HG02623 (cell line): Measurements from ENCODE around the gene CKAP4.

Experiments
- ATAC-seq: cut with Tn5 transposase; IDR thresholded peaks from one replicate; pipeline ENCODE4 v1.9.1; 2021; ENCODE audit warnings: moderate library complexity; ENCODE audit not compliant: unreplicated experiment

CKAP4 gene

GRCh38 chr12:106245767-106246166, 2.1 kb downstream of the CKAP4 start:
- no peak for ATAC-seq

GRCh38 chr12:106243620-106244019, 4.2 kb downstream of the CKAP4 start:
- ATAC-seq: no peak

- no peak for ATAC-seq
Measured at GRCh38 chr12:106240821-106241220, 7.0 kb downstream of the CKAP4 start.

GRCh38 chr12:106239951-106240335, 7.9 kb downstream of the CKAP4 start:
- ATAC-seq: no peak

GRCh38 chr12:106239241-106239950, 8.4 kb downstream of the CKAP4 start:
- no peak for ATAC-seq

- no peak for ATAC-seq
Measured at GRCh38 chr12:106238146-106238545, 9.7 kb downstream of the CKAP4 start.

- no peak for ATAC-seq
Measured at GRCh38 chr12:106235770-106236169, 12.1 kb downstream of the CKAP4 start.

GRCh38 chr12:106234449-106234848, 13.4 kb downstream of the CKAP4 start:
- ATAC-seq: no peak

- ATAC-seq: no peak
Measured at GRCh38 chr12:106233011-106233410, 14.8 kb downstream of the CKAP4 start.

- no peak for ATAC-seq
Measured at GRCh38 chr12:106229036-106229591, 18.7 kb downstream of the CKAP4 start.

GRCh38 chr12:106228320-106228710, 19.5 kb downstream of the CKAP4 start:
- no peak for ATAC-seq

GRCh38 chr12:106227641-106228319, 20.0 kb downstream of the CKAP4 start:
- no peak for ATAC-seq

GRCh38 chr12:106226884-106227640, 20.8 kb downstream of the CKAP4 start:
- ATAC-seq: no peak

GRCh38 chr12:106224355-106224706, 23.5 kb downstream of the CKAP4 start:
- ATAC-seq: no peak

- ATAC-seq: no peak
Measured at GRCh38 chr12:106223485-106224354, 24.1 kb downstream of the CKAP4 start.

GRCh38 chr12:106220536-106220935, 27.3 kb downstream of the CKAP4 start:
- ATAC-seq: no peak

GRCh38 chr12:106219043-106219442, 28.8 kb downstream of the CKAP4 start:
- no peak for ATAC-seq

- no peak for ATAC-seq
Measured at GRCh38 chr12:106217706-106218105, 30.1 kb downstream of the CKAP4 start.

GRCh38 chr12:106214571-106214970, 33.2 kb downstream of the CKAP4 start:
- no peak for ATAC-seq

- ATAC-seq: no peak
Measured at GRCh38 chr12:106213662-106214061, 34.2 kb downstream of the CKAP4 start.

GRCh38 chr12:106211973-106212372, 35.8 kb downstream of the CKAP4 start:
- ATAC-seq: no peak
